ENCODE data around the gene PTN. TPM values are rescaled to one million over a fixed set of nuclear protein-coding genes. Genes with fewer than 3 reads are reported as not detected.

The PTN gene
- total RNA-seq, 2 experiments from 2014 or later: not detected

GRCh38 chr7:137373507-137373906, 30.0 kb upstream of the PTN start:
- Mint-ChIP-seq H3K4me1 (ENCODE audit: low read depth) (no peaks in the 10 kb centered on the region), H3K36me3 (ENCODE audit: low read depth) (no peaks in the 10 kb centered on the region), H3K9me3 (peaks cover 3% of the 10 kb centered on the region), H3K27ac (no peak overlapping the region), H3K27me3 (no peaks in the 10 kb centered on the region), H3K4me3 (no peak overlapping the region)
- no peak for ATAC-seq
- TF ChIP-seq CTCF (IDR thresholded peaks at IDR 0.05): no peak
- ChIA-PET CTCF (interaction anchor here (1.2 kb wide), 1 partner anchor 10 kb away, joined by 3 read pairs; no protein-coding TSS in a partner anchor), POLR2A (no interaction called here)
- DNase-seq: no peak
- intact Hi-C loops (cut with micrococcal nuclease): no loop called here

GRCh38 chr7:137371616-137372015, 28.1 kb upstream of the PTN start:
- ATAC-seq: no peak
- intact Hi-C loops (cut with micrococcal nuclease): no loop called here
- no peak overlapping the region for H3K27ac Mint-ChIP-seq
- TF ChIP-seq CTCF (IDR thresholded peaks at IDR 0.05): no peak
- no peak overlapping the region for H3K4me3 Mint-ChIP-seq
- no peaks in the 10 kb centered on the region for H3K9me3 Mint-ChIP-seq
- ChIA-PET CTCF (no interaction called here), POLR2A (no interaction called here)
- H3K4me1 Mint-ChIP-seq (ENCODE audit: low read depth): no peaks in the 10 kb centered on the region
- H3K27me3 Mint-ChIP-seq: no peaks in the 10 kb centered on the region
- no peak for DNase-seq
- H3K36me3 Mint-ChIP-seq (ENCODE audit: low read depth): no peaks in the 10 kb centered on the region

- ChIA-PET CTCF (no interaction called here), POLR2A (no interaction called here)
- no peak for ATAC-seq
- intact Hi-C loops (cut with micrococcal nuclease): no loop called here
- no peak overlapping the region for H3K4me3 Mint-ChIP-seq
- no peaks in the 10 kb centered on the region for H3K4me1 Mint-ChIP-seq (ENCODE audit: low read depth)
- no peak for TF ChIP-seq CTCF (IDR thresholded peaks at IDR 0.05)
- H3K9me3 Mint-ChIP-seq: peaks cover 16% of the 10 kb centered on the region
- no peaks in the 10 kb centered on the region for H3K36me3 Mint-ChIP-seq (ENCODE audit: low read depth)
- no peaks in the 10 kb centered on the region for H3K27me3 Mint-ChIP-seq
- no peak for DNase-seq
- H3K27ac Mint-ChIP-seq: no peak overlapping the region
Measured at GRCh38 chr7:137366995-137367394, 23.5 kb upstream of the PTN start.

GRCh38 chr7:137363683-137364082, 20.1 kb upstream of the PTN start:
- ChIA-PET CTCF (interaction anchor here (1.2 kb wide), 1 partner anchor 10 kb away, joined by 3 read pairs; no protein-coding TSS in a partner anchor), POLR2A (no interaction called here)
- Mint-ChIP-seq H3K4me3 (no peak overlapping the region), H3K27ac (no peak overlapping the region), H3K9me3 (peaks cover 29% of the 10 kb centered on the region), H3K4me1 (ENCODE audit: low read depth) (no peaks in the 10 kb centered on the region), H3K36me3 (ENCODE audit: low read depth) (no peaks in the 10 kb centered on the region), H3K27me3 (no peaks in the 10 kb centered on the region)
- no peak for TF ChIP-seq CTCF (IDR thresholded peaks at IDR 0.05)
- no peak for ATAC-seq
- intact Hi-C loops (cut with micrococcal nuclease): no loop called here
- DNase-seq: no peak

- ChIA-PET POLR2A (no interaction called here), CTCF (no interaction called here)
- TF ChIP-seq CTCF (IDR thresholded peaks at IDR 0.05): no peak
- Mint-ChIP-seq H3K27me3 (no peaks in the 10 kb centered on the region), H3K27ac (no peak overlapping the region), H3K4me1 (ENCODE audit: low read depth) (no peaks in the 10 kb centered on the region), H3K4me3 (no peak overlapping the region), H3K36me3 (ENCODE audit: low read depth) (no peaks in the 10 kb centered on the region), H3K9me3 (peaks cover 29% of the 10 kb centered on the region)
- intact Hi-C loops (cut with micrococcal nuclease): no loop called here
- DNase-seq: no peak
- ATAC-seq: no peak
Measured at GRCh38 chr7:137360087-137360679, 16.6 kb upstream of the PTN start.

Data from activated CD8-positive, alpha-beta T cell treated with anti-CD3 and anti-CD28 coated beads for 36 hours (primary cell).